ENCODE measurements around the gene LYZL1. TPM values are rescaled to one million over a fixed set of nuclear protein-coding genes. Genes with fewer than 3 reads are reported as not detected.

Gene LYZL1
- total RNA-seq, 2 donors from 2014 or later: not detected

GRCh38 chr10:29297678-29298077 lies 8.8 kb downstream of the LYZL1 start:
- whole genome bisulfite sequencing, 2 donors: 26 to 29% methylated on average over 1 of the region's 1 CpG
- DNase-seq: no peak
- H3K27ac ChIP-seq: no peak overlapping the region
- TF ChIP-seq CTCF (IDR thresholded peaks at IDR 0.05) (no peak), POLR2A (IDR thresholded peaks at IDR 0.05) (no peak)
- H3K9me3 ChIP-seq: peaks cover 0 to 17% (median 0%) of the 10 kb centered on the region in 3 donors
- H3K4me3 ChIP-seq: no peak overlapping the region
- intact Hi-C loops (cut with DNase I): no loop called here
- H3K4me1 ChIP-seq: no peaks in the 10 kb centered on the region
- no peaks in the 10 kb centered on the region for H3K27me3 ChIP-seq
- ATAC-seq: no peak
- no peaks in the 10 kb centered on the region for H3K36me3 ChIP-seq (replicated peaks in 1 of 2; ENCODE audit: insufficient read depth in 1 of 2, low read depth in 2 of 2)

GRCh38 chr10:29301359-29301910 lies 12.6 kb downstream of the LYZL1 start:
- Histone ChIP-seq H3K27ac (no peak overlapping the region), H3K4me1 (no peaks in the 10 kb centered on the region), H3K36me3 (replicated peaks in 1 of 2; ENCODE audit: insufficient read depth in 1 of 2, low read depth in 2 of 2) (no peaks in the 10 kb centered on the region), H3K4me3 (no peak overlapping the region), H3K27me3 (no peaks in the 10 kb centered on the region), H3K9me3 (peaks cover 0 to 17% (median 0%) of the 10 kb centered on the region in 3 donors)
- ATAC-seq (no peak), DNase-seq (no peak)
- WGBS, 2 donors: 88 to 100% methylated on average over 1 of the region's 1 CpG
- intact Hi-C loops (cut with DNase I): no loop called here
- TF ChIP-seq POLR2A (IDR thresholded peaks at IDR 0.05) (no peak), CTCF (IDR thresholded peaks at IDR 0.05) (no peak)

GRCh38 chr10:29302499-29302898 lies 13.6 kb downstream of the LYZL1 start:
- DNase-seq (no peak), ATAC-seq (no peak)
- TF ChIP-seq CTCF (IDR thresholded peaks at IDR 0.05) (no peak), POLR2A (IDR thresholded peaks at IDR 0.05) (no peak)
- no peak overlapping the region for H3K27ac ChIP-seq
- no peaks in the 10 kb centered on the region for H3K36me3 ChIP-seq (replicated peaks in 1 of 2; ENCODE audit: insufficient read depth in 1 of 2, low read depth in 2 of 2)
- no peaks in the 10 kb centered on the region for H3K4me1 ChIP-seq
- H3K27me3 ChIP-seq: no peaks in the 10 kb centered on the region
- no peak overlapping the region for H3K4me3 ChIP-seq
- intact Hi-C loops (cut with DNase I): loop anchor here (2.0 kb wide), 1 partner anchor 674 kb away; no protein-coding TSS in a partner anchor
- 82 to 89% methylated on average over 10 of the region's 10 CpGs for WGBS, 2 donors
- peaks cover 0 to 15% (median 0%) of the 10 kb centered on the region in 3 donors for H3K9me3 ChIP-seq

GRCh38 chr10:29304264-29304994 lies 15.6 kb downstream of the LYZL1 start:
- Histone ChIP-seq H3K27ac (peak overlapping the region in 1 of 4 donors; percentile 22), H3K27me3 (no peaks in the 10 kb centered on the region), H3K36me3 (replicated peaks in 1 of 2; ENCODE audit: insufficient read depth in 1 of 2, low read depth in 2 of 2) (no peaks in the 10 kb centered on the region), H3K4me1 (no peaks in the 10 kb centered on the region), H3K9me3 (peaks cover 0 to 5% (median 0%) of the 10 kb centered on the region in 3 donors), H3K4me3 (no peak overlapping the region)
- DNase-seq (peak; percentile 60 to 71 (median 68)), ATAC-seq (peak; percentile 78)
- intact Hi-C loops (cut with DNase I): no loop called here
- WGBS, 2 donors: 16 to 18% methylated on average over 6 of the region's 6 CpGs
- TF ChIP-seq POLR2A (IDR thresholded peaks at IDR 0.05) (no peak), CTCF (IDR thresholded peaks at IDR 0.05) (peak; percentile 49 to 87 (median 81))
